Measurements from ENCODE around the gene HPSE2.

HPSE2 gene

GRCh38 chr10:98613446-98613845 is 622.2 kb downstream of the HPSE2 start:
- H3K27me3 Mint-ChIP-seq (ENCODE audit: low read depth) = no peaks in the 10 kb centered on the region
- no peak overlapping the region for H3K4me3 Mint-ChIP-seq
- no peak overlapping the region for H3K27ac Mint-ChIP-seq
- H3K9me3 Mint-ChIP-seq = no peaks in the 10 kb centered on the region
- no peaks in the 10 kb centered on the region for H3K36me3 Mint-ChIP-seq (ENCODE audit: low read depth)
- no peaks in the 10 kb centered on the region for H3K4me1 Mint-ChIP-seq (ENCODE audit: low read depth)

GRCh38 chr10:98611436-98611835 is 624.2 kb downstream of the HPSE2 start:
- peaks cover 6% of the 10 kb centered on the region for H3K27me3 Mint-ChIP-seq (ENCODE audit: low read depth)
- H3K27ac Mint-ChIP-seq = no peak overlapping the region
- H3K4me3 Mint-ChIP-seq = no peak overlapping the region
- H3K4me1 Mint-ChIP-seq (ENCODE audit: low read depth) = no peaks in the 10 kb centered on the region
- no peaks in the 10 kb centered on the region for H3K36me3 Mint-ChIP-seq (ENCODE audit: low read depth)
- no peaks in the 10 kb centered on the region for H3K9me3 Mint-ChIP-seq

- Mint-ChIP-seq H3K27ac (no peak overlapping the region), H3K4me3 (no peak overlapping the region), H3K36me3 (ENCODE audit: low read depth) (no peaks in the 10 kb centered on the region), H3K27me3 (ENCODE audit: low read depth) (peaks cover 6% of the 10 kb centered on the region), H3K4me1 (ENCODE audit: low read depth) (no peaks in the 10 kb centered on the region), H3K9me3 (no peaks in the 10 kb centered on the region)
Observed at GRCh38 chr10:98610836-98611235, 624.8 kb downstream of the HPSE2 start.

- Mint-ChIP-seq H3K27me3 (ENCODE audit: low read depth) (peaks cover 6% of the 10 kb centered on the region), H3K36me3 (ENCODE audit: low read depth) (no peaks in the 10 kb centered on the region), H3K4me1 (ENCODE audit: low read depth) (no peaks in the 10 kb centered on the region), H3K27ac (no peak overlapping the region), H3K9me3 (no peaks in the 10 kb centered on the region), H3K4me3 (no peak overlapping the region)
Observed at GRCh38 chr10:98610301-98610700, 625.4 kb downstream of the HPSE2 start.

- no peaks in the 10 kb centered on the region for H3K9me3 Mint-ChIP-seq
- H3K27me3 Mint-ChIP-seq (ENCODE audit: low read depth) = peaks cover 6% of the 10 kb centered on the region
- no peaks in the 10 kb centered on the region for H3K4me1 Mint-ChIP-seq (ENCODE audit: low read depth)
- no peak overlapping the region for H3K4me3 Mint-ChIP-seq
- no peak overlapping the region for H3K27ac Mint-ChIP-seq
- no peaks in the 10 kb centered on the region for H3K36me3 Mint-ChIP-seq (ENCODE audit: low read depth)
Observed at GRCh38 chr10:98609265-98609664, 626.4 kb downstream of the HPSE2 start.

GRCh38 chr10:98608411-98608810 is 627.2 kb downstream of the HPSE2 start:
- Mint-ChIP-seq H3K4me3 (no peak overlapping the region), H3K36me3 (ENCODE audit: low read depth) (no peaks in the 10 kb centered on the region), H3K9me3 (no peaks in the 10 kb centered on the region), H3K4me1 (ENCODE audit: low read depth) (no peaks in the 10 kb centered on the region), H3K27ac (no peak overlapping the region), H3K27me3 (ENCODE audit: low read depth) (peaks cover 6% of the 10 kb centered on the region)

GRCh38 chr10:98602224-98602623 is 633.4 kb downstream of the HPSE2 start:
- Mint-ChIP-seq H3K27me3 (ENCODE audit: low read depth) (peaks cover 4% of the 10 kb centered on the region), H3K36me3 (ENCODE audit: low read depth) (no peaks in the 10 kb centered on the region), H3K4me1 (ENCODE audit: low read depth) (no peaks in the 10 kb centered on the region), H3K9me3 (peaks cover 5% of the 10 kb centered on the region), H3K27ac (no peak overlapping the region), H3K4me3 (no peak overlapping the region)

GRCh38 chr10:98599032-98599610 is 636.5 kb downstream of the HPSE2 start:
- no peaks in the 10 kb centered on the region for H3K36me3 Mint-ChIP-seq (ENCODE audit: low read depth)
- H3K27me3 Mint-ChIP-seq (ENCODE audit: low read depth) = peaks cover 4% of the 10 kb centered on the region
- no peak overlapping the region for H3K27ac Mint-ChIP-seq
- H3K4me1 Mint-ChIP-seq (ENCODE audit: low read depth) = no peaks in the 10 kb centered on the region
- no peak overlapping the region for H3K4me3 Mint-ChIP-seq
- H3K9me3 Mint-ChIP-seq = peaks cover 12% of the 10 kb centered on the region

GRCh38 chr10:98596404-98596803 is 639.2 kb downstream of the HPSE2 start:
- Mint-ChIP-seq H3K27me3 (ENCODE audit: low read depth) (no peaks in the 10 kb centered on the region), H3K4me3 (no peak overlapping the region), H3K9me3 (peaks cover 12% of the 10 kb centered on the region), H3K4me1 (ENCODE audit: low read depth) (no peaks in the 10 kb centered on the region), H3K27ac (no peak overlapping the region), H3K36me3 (ENCODE audit: low read depth) (no peaks in the 10 kb centered on the region)

GRCh38 chr10:98589691-98590090 is 646.0 kb downstream of the HPSE2 start:
- Mint-ChIP-seq H3K27ac (no peak overlapping the region), H3K9me3 (no peaks in the 10 kb centered on the region), H3K4me3 (no peak overlapping the region), H3K27me3 (ENCODE audit: low read depth) (peaks cover 3% of the 10 kb centered on the region), H3K4me1 (ENCODE audit: low read depth) (no peaks in the 10 kb centered on the region), H3K36me3 (ENCODE audit: low read depth) (no peaks in the 10 kb centered on the region)

GRCh38 chr10:98589007-98589406 is 646.6 kb downstream of the HPSE2 start:
- H3K27ac Mint-ChIP-seq = no peak overlapping the region
- no peak overlapping the region for H3K4me3 Mint-ChIP-seq
- H3K4me1 Mint-ChIP-seq (ENCODE audit: low read depth) = no peaks in the 10 kb centered on the region
- no peaks in the 10 kb centered on the region for H3K36me3 Mint-ChIP-seq (ENCODE audit: low read depth)
- peaks cover 3% of the 10 kb centered on the region for H3K27me3 Mint-ChIP-seq (ENCODE audit: low read depth)
- no peaks in the 10 kb centered on the region for H3K9me3 Mint-ChIP-seq

GRCh38 chr10:98587156-98587837 is 648.4 kb downstream of the HPSE2 start:
- Mint-ChIP-seq H3K9me3 (no peaks in the 10 kb centered on the region), H3K27ac (no peak overlapping the region), H3K27me3 (ENCODE audit: low read depth) (peaks cover 3% of the 10 kb centered on the region), H3K4me1 (ENCODE audit: low read depth) (no peaks in the 10 kb centered on the region), H3K36me3 (ENCODE audit: low read depth) (no peaks in the 10 kb centered on the region), H3K4me3 (no peak overlapping the region)

GRCh38 chr10:98586096-98586495 is 649.6 kb downstream of the HPSE2 start:
- Mint-ChIP-seq H3K4me3 (no peak overlapping the region), H3K36me3 (ENCODE audit: low read depth) (no peaks in the 10 kb centered on the region), H3K4me1 (ENCODE audit: low read depth) (no peaks in the 10 kb centered on the region), H3K27ac (no peak overlapping the region), H3K9me3 (no peaks in the 10 kb centered on the region), H3K27me3 (ENCODE audit: low read depth) (peaks cover 3% of the 10 kb centered on the region)

GRCh38 chr10:98582363-98582762 is 653.3 kb downstream of the HPSE2 start:
- Mint-ChIP-seq H3K4me1 (ENCODE audit: low read depth) (no peaks in the 10 kb centered on the region), H3K36me3 (ENCODE audit: low read depth) (no peaks in the 10 kb centered on the region), H3K4me3 (no peak overlapping the region), H3K27ac (no peak overlapping the region), H3K9me3 (no peaks in the 10 kb centered on the region), H3K27me3 (ENCODE audit: low read depth) (peaks cover 9% of the 10 kb centered on the region)

- Mint-ChIP-seq H3K36me3 (ENCODE audit: low read depth) (no peaks in the 10 kb centered on the region), H3K4me3 (no peak overlapping the region), H3K27ac (no peak overlapping the region), H3K27me3 (ENCODE audit: low read depth) (peaks cover 18% of the 10 kb centered on the region), H3K9me3 (no peaks in the 10 kb centered on the region), H3K4me1 (ENCODE audit: low read depth) (no peaks in the 10 kb centered on the region)
Observed at GRCh38 chr10:98577578-98577977, 658.1 kb downstream of the HPSE2 start.

Data from T-helper 1 cell treated with Interleukin-12 subunit alpha and Interleukin-12 subunit beta and Interleukin-4 antibody, amounts not matched to agents 30 μg/mL and 1 μg/mL, for 36 hours (primary cell).